Peyer's patch (tissue), 4 donors: ENCODE results near the gene MAPK14. TPM values are rescaled to one million over a fixed set of nuclear protein-coding genes. Genes with fewer than 3 reads are reported as not detected.

Experiments used
- DNase-seq, 3 donors: peaks; one replicate each; pipeline ENCODE4 v3.0.0-alpha.2; 2017 to 2019
- H3K27ac ChIP-seq, 4 donors: fragments of 200-600 bp; sonication (generic); one replicate each; pipeline ENCODE4 v1.5.1; 2016 to 2019
- H3K27me3 ChIP-seq, 2 donors: fragments of 200-600 bp; sonication (generic); one replicate each; pipeline ENCODE4 v1.5.1; 2019
- H3K36me3 ChIP-seq, 3 donors: fragments of 200-600 bp; sonication (generic); one replicate each; pipeline ENCODE4 v1.5.1; 2016 to 2019
- H3K4me1 ChIP-seq, 4 donors: fragments of 200-600 bp; sonication (generic); one replicate each; pipeline ENCODE4 v1.5.1; 2016 to 2019
- H3K4me3 ChIP-seq, 4 donors: fragments of 200-600 bp; sonication (generic); 1 replicate in 3 of 4; 2 replicates in 1 of 4; pipeline ENCODE4 v1.5.1; 2016 to 2019; ENCODE audit warnings: mild to moderate bottlenecking in 1 of 4
- H3K9me3 ChIP-seq, 4 donors: fragments of 200-600 bp; sonication (generic); one replicate each; pipeline ENCODE4 v1.5.1; 2016 to 2019; ENCODE audit warnings: mild to moderate bottlenecking in 1 of 4
- POLR2A ChIP-seq, 2 donors: fragments of 450-650 bp; IDR thresholded peaks; one replicate each; pipeline ENCODE4 v1.5.1; 2017; ENCODE audit warnings: antibody characterized with exemption in 2 of 2, mild to moderate bottlenecking in 2 of 2, moderate library complexity in 2 of 2
- total RNA-seq, 4 donors: library from RNA; depleted of rRNA; stranded (reverse); fragments of >200 nt; gene quantifications; one replicate each; pipeline ENCODE4 v1.1.0, GENCODE V29; 2016
- TF ChIP-seq, protein P1 (sequence below), 6 experiments: fragments of 450-650 bp in 4 of 6; fragments of 200-600 bp in 2 of 6; sonication (generic) in 1 of 6; IDR thresholded peaks; one replicate each; pipeline ENCODE4 v1.5.1; 2017 to 2019; ENCODE audit warnings: antibody characterized with exemption in 6 of 6, mild to moderate bottlenecking in 3 of 6, moderate library complexity in 1 of 6

The MAPK14 gene
- total RNA-seq, 4 donors from 2014 or later = 64.4 to 109 (median 97.4) TPM

DNA sequence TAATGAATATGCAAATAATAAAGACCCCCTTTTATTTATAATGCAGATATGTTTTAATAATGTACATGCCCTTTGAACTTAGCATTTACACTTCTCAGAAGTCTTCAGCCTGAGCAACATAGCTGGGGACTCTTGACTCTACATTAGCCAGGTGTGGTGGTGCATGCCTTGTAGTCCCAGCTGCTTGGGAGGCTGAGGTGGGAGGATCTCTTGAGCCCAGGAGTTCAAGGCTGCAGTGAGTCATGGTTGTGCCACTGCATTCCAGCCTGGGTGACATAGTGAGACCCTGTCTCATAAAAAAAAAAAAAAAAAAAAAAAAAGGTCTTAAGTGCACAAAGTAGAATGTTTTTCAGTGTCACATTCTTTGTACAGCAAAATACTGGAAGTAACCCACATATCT lies 85.4 kb downstream of the MAPK14 start:
- peak in 1 of 3 donors; percentile 43 for DNase-seq
- H3K4me1 ChIP-seq = peaks cover 0 to 29% (median 9%) of the 10 kb centered on the region in 4 donors
- no peak overlapping the region for H3K4me3 ChIP-seq
- no peaks in the 10 kb centered on the region for H3K9me3 ChIP-seq
- H3K27ac ChIP-seq = no peak overlapping the region
- TF ChIP-seq, protein P1, sequence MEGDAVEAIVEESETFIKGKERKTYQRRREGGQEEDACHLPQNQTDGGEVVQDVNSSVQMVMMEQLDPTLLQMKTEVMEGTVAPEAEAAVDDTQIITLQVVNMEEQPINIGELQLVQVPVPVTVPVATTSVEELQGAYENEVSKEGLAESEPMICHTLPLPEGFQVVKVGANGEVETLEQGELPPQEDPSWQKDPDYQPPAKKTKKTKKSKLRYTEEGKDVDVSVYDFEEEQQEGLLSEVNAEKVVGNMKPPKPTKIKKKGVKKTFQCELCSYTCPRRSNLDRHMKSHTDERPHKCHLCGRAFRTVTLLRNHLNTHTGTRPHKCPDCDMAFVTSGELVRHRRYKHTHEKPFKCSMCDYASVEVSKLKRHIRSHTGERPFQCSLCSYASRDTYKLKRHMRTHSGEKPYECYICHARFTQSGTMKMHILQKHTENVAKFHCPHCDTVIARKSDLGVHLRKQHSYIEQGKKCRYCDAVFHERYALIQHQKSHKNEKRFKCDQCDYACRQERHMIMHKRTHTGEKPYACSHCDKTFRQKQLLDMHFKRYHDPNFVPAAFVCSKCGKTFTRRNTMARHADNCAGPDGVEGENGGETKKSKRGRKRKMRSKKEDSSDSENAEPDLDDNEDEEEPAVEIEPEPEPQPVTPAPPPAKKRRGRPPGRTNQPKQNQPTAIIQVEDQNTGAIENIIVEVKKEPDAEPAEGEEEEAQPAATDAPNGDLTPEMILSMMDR (IDR thresholded peaks at IDR 0.05) = no peak
- no peak for TF ChIP-seq POLR2A (IDR thresholded peaks at IDR 0.05)
- H3K36me3 ChIP-seq = peaks cover 0 to 39% (median 0%) of the 10 kb centered on the region in 3 donors
- H3K27me3 ChIP-seq = no peaks in the 10 kb centered on the region

DNA sequence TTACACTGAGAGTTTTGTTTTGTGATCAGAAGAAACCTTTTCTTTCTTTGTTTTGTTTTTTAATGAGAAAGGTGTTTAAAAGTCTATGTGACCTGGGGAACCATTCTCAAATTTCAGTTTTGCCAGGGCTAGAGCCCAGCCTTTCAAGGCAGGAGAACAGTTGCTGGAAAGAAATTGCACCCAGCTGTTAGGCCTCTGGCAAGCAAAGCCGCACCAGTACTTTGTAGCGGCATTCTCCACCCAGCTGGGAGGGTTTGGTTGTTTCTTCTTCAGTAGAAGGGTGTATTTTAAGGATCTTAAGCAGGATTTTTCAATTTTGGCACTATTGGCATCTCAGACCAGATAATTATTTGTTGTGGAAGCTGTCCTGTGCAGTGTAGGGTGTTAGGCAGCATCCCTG lies 86.1 kb downstream of the MAPK14 start:
- TF ChIP-seq POLR2A (IDR thresholded peaks at IDR 0.05) = no peak
- TF ChIP-seq, protein P1 (IDR thresholded peaks at IDR 0.05) = no peak
- Histone ChIP-seq H3K36me3 (peaks cover 0 to 33% (median 0%) of the 10 kb centered on the region in 3 donors), H3K4me1 (peaks cover 0 to 26% (median 8%) of the 10 kb centered on the region in 4 donors)

DNA sequence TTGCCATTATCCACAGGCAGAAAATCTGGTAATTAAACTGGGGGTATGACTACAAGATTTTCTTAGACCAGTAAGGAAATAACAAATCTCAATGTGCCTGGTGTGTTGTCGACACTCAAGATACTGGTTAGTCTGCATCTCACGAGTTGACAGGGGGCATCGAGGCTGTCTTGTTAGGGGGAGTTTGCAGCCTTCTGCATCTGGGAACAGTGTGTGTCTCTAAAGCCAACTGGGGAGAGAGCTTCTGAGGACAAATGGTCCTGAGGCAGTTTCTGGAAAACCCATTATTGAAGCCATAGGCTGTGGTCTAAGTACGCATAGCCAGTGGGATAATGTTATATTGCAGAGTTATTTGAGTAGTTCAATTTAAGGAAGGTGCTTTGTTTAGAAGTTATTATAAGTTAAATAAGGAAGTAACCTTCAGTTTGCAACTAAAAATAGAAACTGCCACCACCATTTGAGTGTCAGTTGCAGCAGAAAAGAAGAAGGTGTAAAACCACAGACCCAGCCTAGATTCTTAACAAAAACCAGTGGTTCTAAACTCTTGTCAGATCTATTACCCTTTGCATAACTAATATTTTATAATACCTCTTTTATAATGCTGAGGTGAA lies 87.3 kb downstream of the MAPK14 start:
- Histone ChIP-seq H3K9me3 (no peaks in the 10 kb centered on the region), H3K4me1 (peaks cover 0 to 18% (median 7%) of the 10 kb centered on the region in 4 donors), H3K27me3 (no peaks in the 10 kb centered on the region), H3K27ac (peak overlapping the region in 3 of 4 donors; percentile 24 to 64 (median 52)), H3K36me3 (peaks cover 0 to 21% (median 0%) of the 10 kb centered on the region in 3 donors), H3K4me3 (no peak overlapping the region)
- TF ChIP-seq POLR2A (IDR thresholded peaks at IDR 0.05) = no peak
- TF ChIP-seq, protein P1 (IDR thresholded peaks at IDR 0.05) = no peak
- peak in 1 of 3 donors; percentile 36 for DNase-seq

More for the DNA sequence above, 86.1 kb downstream of the MAPK14 start:
- Histone ChIP-seq H3K27me3 (no peaks in the 10 kb centered on the region), H3K27ac (peak overlapping the region in 1 of 4 donors; percentile 64), H3K9me3 (no peaks in the 10 kb centered on the region), H3K4me3 (no peak overlapping the region)
- peak in 1 of 3 donors; percentile 38 for DNase-seq

DNA sequence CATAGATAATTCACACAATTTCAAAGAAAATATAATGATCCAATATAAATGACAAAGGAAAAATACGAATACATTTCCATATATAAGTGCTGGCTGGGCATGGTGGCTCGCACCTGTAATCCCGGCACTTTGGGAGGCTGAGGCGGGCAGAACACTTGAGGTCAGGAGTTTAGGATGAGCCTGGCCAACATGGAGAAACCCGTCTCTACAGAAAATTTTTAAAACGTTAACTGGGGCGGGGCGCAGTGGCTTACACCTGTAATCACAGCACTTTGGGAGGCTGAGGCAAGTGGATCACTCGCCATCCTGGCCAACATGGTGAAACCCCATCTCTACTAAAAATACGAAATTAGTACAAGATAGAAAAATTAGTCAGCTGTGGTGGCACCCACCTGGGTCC lies 87.8 kb downstream of the MAPK14 start:
- peaks cover 0 to 18% (median 7%) of the 10 kb centered on the region in 4 donors for H3K4me1 ChIP-seq

DNA sequence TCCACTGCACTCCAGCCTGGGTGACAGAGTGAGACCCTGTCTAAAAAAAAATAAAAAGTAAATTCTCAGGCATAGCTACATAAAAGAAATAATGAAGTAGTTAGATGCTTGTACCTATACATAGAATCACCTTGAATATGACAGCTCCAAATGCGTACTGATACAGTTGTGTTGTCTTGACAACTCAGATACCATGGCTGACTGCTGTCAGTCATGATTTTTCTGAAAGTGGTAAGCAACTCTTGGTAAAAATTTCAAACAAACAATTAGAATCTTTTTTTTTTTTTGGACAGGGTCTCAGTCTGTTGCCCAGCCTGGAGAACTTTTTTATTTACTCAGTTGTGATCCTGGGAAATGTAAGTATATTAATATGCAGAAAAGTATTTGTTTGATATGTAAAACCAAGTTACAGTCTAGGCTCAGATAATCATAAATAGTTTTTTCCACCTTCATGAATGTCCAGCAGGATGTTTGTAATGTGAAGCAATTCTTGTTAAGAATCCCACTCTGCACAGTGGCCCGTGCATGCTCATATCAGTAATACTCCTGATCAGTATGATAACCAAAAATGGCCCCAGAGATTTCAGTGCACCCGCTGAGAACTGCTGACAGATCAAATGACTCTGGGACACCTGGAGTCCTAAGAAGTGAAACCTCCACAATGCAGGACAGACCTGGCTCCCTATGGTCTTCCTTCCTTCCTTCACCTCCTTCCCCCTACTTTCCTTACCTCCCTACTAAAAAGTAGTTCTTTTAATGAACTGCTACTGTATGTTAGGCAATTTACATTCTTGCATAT lies 88.7 kb downstream of the MAPK14 start:
- no peak for TF ChIP-seq POLR2A (IDR thresholded peaks at IDR 0.05)
- TF ChIP-seq, protein P1 (IDR thresholded peaks at IDR 0.05) = no peak
- H3K4me3 ChIP-seq = no peak overlapping the region
- peaks cover 3 to 18% (median 14%) of the 10 kb centered on the region in 4 donors for H3K4me1 ChIP-seq
- DNase-seq = peak in 1 of 3 donors; percentile 41
- H3K36me3 ChIP-seq = peaks cover 0 to 7% (median 0%) of the 10 kb centered on the region in 3 donors
- H3K27me3 ChIP-seq = no peaks in the 10 kb centered on the region
- H3K9me3 ChIP-seq = no peaks in the 10 kb centered on the region
- peak overlapping the region in 1 of 4 donors; percentile 64 for H3K27ac ChIP-seq

More for the DNA sequence above, 87.8 kb downstream of the MAPK14 start:
- TF ChIP-seq, protein P1 (IDR thresholded peaks at IDR 0.05) = no peak
- no peak for TF ChIP-seq POLR2A (IDR thresholded peaks at IDR 0.05)
- Histone ChIP-seq H3K27ac (peak overlapping the region in 1 of 4 donors; percentile 64), H3K9me3 (no peaks in the 10 kb centered on the region), H3K27me3 (no peaks in the 10 kb centered on the region), H3K4me3 (no peak overlapping the region), H3K36me3 (peaks cover 0 to 16% (median 0%) of the 10 kb centered on the region in 3 donors)
- peak in 1 of 3 donors; percentile 45 for DNase-seq
